ENCODE data around the gene RTEL1.
"Not testable (repeated sequence)": the region's sequence is repeated elsewhere in the genome, so short reads cannot be mapped to it uniquely, and the experiment has no call there.

Gene RTEL1

GRCh38 chr20:63639093-63639975 is 18.8 kb upstream of the RTEL1 start:
- DNase-seq, result no peak
- Histone ChIP-seq H3K79me2 (ENCODE audit: control insufficient read depth, insufficient read depth, low read length, poor library complexity) (no peaks in the 10 kb centered on the region), H2AFZ (ENCODE audit: insufficient read depth, low read length, poor library complexity) (no peak overlapping the region), H2BK120ac (ENCODE audit: insufficient read depth, low read length, poor library complexity) (no peak overlapping the region), H3K4me2 (ENCODE audit: low read length) (no peak overlapping the region), H3K4ac (ENCODE audit: low read depth, low read length) (no peak overlapping the region), H3K4me1 (ENCODE audit: control insufficient read depth in 1 of 2, insufficient read depth in 2 of 2, low read length in 2 of 2) (peaks cover 5 to 16% of the 10 kb centered on the region in 2 experiments), H3K27me3 (ENCODE audit: insufficient read depth, low read length) (no peaks in the 10 kb centered on the region), H4K91ac (ENCODE audit: low read depth, low read length) (no peak overlapping the region), H3K14ac (ENCODE audit: low read length) (no peak overlapping the region), H3K18ac (ENCODE audit: low read length) (no peak overlapping the region), H2AK5ac (ENCODE audit: low read length) (no peak overlapping the region), H4K12ac (ENCODE audit: low read depth, low read length) (no peak overlapping the region), H3K4me3 (ENCODE audit: low read depth, low read length) (no peak overlapping the region), H3K79me1 (ENCODE audit: low read length) (peaks cover 4% of the 10 kb centered on the region), H3K9ac (ENCODE audit: low read length) (no peak overlapping the region), H3K23ac (ENCODE audit: low read length) (no peak overlapping the region), H4K8ac (ENCODE audit: low read depth, low read length) (no peak overlapping the region), H3K9me3 (ENCODE audit: insufficient read depth, low read depth, low read length) (peaks cover 2% of the 10 kb centered on the region), H3K27ac (ENCODE audit: low read depth, low read length) (no peak overlapping the region), H2BK5ac (ENCODE audit: low read depth, low read length, poor library complexity) (no peak overlapping the region), H2BK12ac (ENCODE audit: low read length) (no peak overlapping the region), H3K36me3 (ENCODE audit: control insufficient read depth in 1 of 2, insufficient read depth in 2 of 2, low read length in 2 of 2) (no peaks in the 10 kb centered on the region)
- WGBS (ENCODE audit: extremely low coverage, insufficient coverage, insufficient read length), result no CpG with 5 or more reads among the region's 15 CpGs

GRCh38 chr20:63640086-63640485 is 18.0 kb upstream of the RTEL1 start:
- H3K27me3 ChIP-seq (ENCODE audit: insufficient read depth, low read length), result no peaks in the 10 kb centered on the region
- H4K8ac ChIP-seq (ENCODE audit: low read depth, low read length), result no peak overlapping the region
- no peak overlapping the region for H3K27ac ChIP-seq (ENCODE audit: low read depth, low read length)
- no peak overlapping the region for H3K4me3 ChIP-seq (ENCODE audit: low read depth, low read length)
- H2BK5ac ChIP-seq (ENCODE audit: low read depth, low read length, poor library complexity), result no peak overlapping the region
- no peak overlapping the region for H4K12ac ChIP-seq (ENCODE audit: low read depth, low read length)
- H2AK5ac ChIP-seq (ENCODE audit: low read length), result no peak overlapping the region
- H3K4ac ChIP-seq (ENCODE audit: low read depth, low read length), result no peak overlapping the region
- no CpG with 5 or more reads among the region's 8 CpGs for WGBS (ENCODE audit: extremely low coverage, insufficient coverage, insufficient read length)
- H2BK120ac ChIP-seq (ENCODE audit: insufficient read depth, low read length, poor library complexity), result no peak overlapping the region
- H3K23ac ChIP-seq (ENCODE audit: low read length), result no peak overlapping the region
- peaks cover 2% of the 10 kb centered on the region for H3K9me3 ChIP-seq (ENCODE audit: insufficient read depth, low read depth, low read length)
- H2AFZ ChIP-seq (ENCODE audit: insufficient read depth, low read length, poor library complexity), result peak overlapping the region; percentile 40
- no peaks in the 10 kb centered on the region for H3K79me2 ChIP-seq (ENCODE audit: control insufficient read depth, insufficient read depth, low read length, poor library complexity)
- no peak overlapping the region for H3K18ac ChIP-seq (ENCODE audit: low read length)
- H3K4me2 ChIP-seq (ENCODE audit: low read length), result no peak overlapping the region
- H3K36me3 ChIP-seq (ENCODE audit: control insufficient read depth in 1 of 2, insufficient read depth in 2 of 2, low read length in 2 of 2), result no peaks in the 10 kb centered on the region
- H3K4me1 ChIP-seq (ENCODE audit: control insufficient read depth in 1 of 2, insufficient read depth in 2 of 2, low read length in 2 of 2), result peaks cover 5 to 16% of the 10 kb centered on the region in 2 experiments
- H3K79me1 ChIP-seq (ENCODE audit: low read length), result peaks cover 4% of the 10 kb centered on the region
- H4K91ac ChIP-seq (ENCODE audit: low read depth, low read length), result no peak overlapping the region
- DNase-seq, result no peak
- H3K9ac ChIP-seq (ENCODE audit: low read length), result no peak overlapping the region
- no peak overlapping the region for H3K14ac ChIP-seq (ENCODE audit: low read length)
- no peak overlapping the region for H2BK12ac ChIP-seq (ENCODE audit: low read length)

GRCh38 chr20:63640686-63641085 is 17.4 kb upstream of the RTEL1 start:
- not testable (repeated sequence) for H3K23ac ChIP-seq (ENCODE audit: low read length); H3K79me1 ChIP-seq (ENCODE audit: low read length); H3K27ac ChIP-seq (ENCODE audit: low read depth, low read length); H3K27me3 ChIP-seq (ENCODE audit: insufficient read depth, low read length); H3K79me2 ChIP-seq (ENCODE audit: control insufficient read depth, insufficient read depth, low read length, poor library complexity); H3K18ac ChIP-seq (ENCODE audit: low read length); H4K8ac ChIP-seq (ENCODE audit: low read depth, low read length); H2AFZ ChIP-seq (ENCODE audit: insufficient read depth, low read length, poor library complexity); DNase-seq; H4K91ac ChIP-seq (ENCODE audit: low read depth, low read length); H3K9me3 ChIP-seq (ENCODE audit: insufficient read depth, low read depth, low read length); H2BK5ac ChIP-seq (ENCODE audit: low read depth, low read length, poor library complexity); H3K4me3 ChIP-seq (ENCODE audit: low read depth, low read length); H2AK5ac ChIP-seq (ENCODE audit: low read length); H3K4me2 ChIP-seq (ENCODE audit: low read length); H3K36me3 ChIP-seq (ENCODE audit: control insufficient read depth in 1 of 2, insufficient read depth in 2 of 2, low read length in 2 of 2); H2BK120ac ChIP-seq (ENCODE audit: insufficient read depth, low read length, poor library complexity); H3K9ac ChIP-seq (ENCODE audit: low read length); H3K4ac ChIP-seq (ENCODE audit: low read depth, low read length); H3K14ac ChIP-seq (ENCODE audit: low read length); H4K12ac ChIP-seq (ENCODE audit: low read depth, low read length); H2BK12ac ChIP-seq (ENCODE audit: low read length)
- peaks cover 5 to 16% of the 10 kb centered on the region in 2 experiments for H3K4me1 ChIP-seq (ENCODE audit: control insufficient read depth in 1 of 2, insufficient read depth in 2 of 2, low read length in 2 of 2)
- WGBS (ENCODE audit: extremely low coverage, insufficient coverage, insufficient read length), result no CpG with 5 or more reads among the region's 17 CpGs

- H3K4ac ChIP-seq (ENCODE audit: low read depth, low read length), result no peak overlapping the region
- no peak overlapping the region for H3K14ac ChIP-seq (ENCODE audit: low read length)
- no peaks in the 10 kb centered on the region for H3K36me3 ChIP-seq (ENCODE audit: control insufficient read depth in 1 of 2, insufficient read depth in 2 of 2, low read length in 2 of 2)
- H3K4me3 ChIP-seq (ENCODE audit: low read depth, low read length), result no peak overlapping the region
- H2BK12ac ChIP-seq (ENCODE audit: low read length), result no peak overlapping the region
- H3K9ac ChIP-seq (ENCODE audit: low read length), result no peak overlapping the region
- H3K79me2 ChIP-seq (ENCODE audit: control insufficient read depth, insufficient read depth, low read length, poor library complexity), result no peaks in the 10 kb centered on the region
- peak overlapping the region; percentile 34 for H4K91ac ChIP-seq (ENCODE audit: low read depth, low read length)
- no CpG with 5 or more reads among the region's 47 CpGs for WGBS (ENCODE audit: extremely low coverage, insufficient coverage, insufficient read length)
- no peak overlapping the region for H2BK5ac ChIP-seq (ENCODE audit: low read depth, low read length, poor library complexity)
- H3K23ac ChIP-seq (ENCODE audit: low read length), result no peak overlapping the region
- peaks cover 4% of the 10 kb centered on the region for H3K79me1 ChIP-seq (ENCODE audit: low read length)
- no peak overlapping the region for H3K27ac ChIP-seq (ENCODE audit: low read depth, low read length)
- peaks cover 5 to 16% of the 10 kb centered on the region in 2 experiments for H3K4me1 ChIP-seq (ENCODE audit: control insufficient read depth in 1 of 2, insufficient read depth in 2 of 2, low read length in 2 of 2)
- no peak overlapping the region for H3K18ac ChIP-seq (ENCODE audit: low read length)
- H4K12ac ChIP-seq (ENCODE audit: low read depth, low read length), result peak overlapping the region; percentile 59
- no peak for DNase-seq
- no peak overlapping the region for H2AK5ac ChIP-seq (ENCODE audit: low read length)
- H4K8ac ChIP-seq (ENCODE audit: low read depth, low read length), result peak overlapping the region; percentile 55
- no peaks in the 10 kb centered on the region for H3K27me3 ChIP-seq (ENCODE audit: insufficient read depth, low read length)
- H3K9me3 ChIP-seq (ENCODE audit: insufficient read depth, low read depth, low read length), result peaks cover 2% of the 10 kb centered on the region
- peak overlapping the region; percentile 59 for H3K4me2 ChIP-seq (ENCODE audit: low read length)
- no peak overlapping the region for H2AFZ ChIP-seq (ENCODE audit: insufficient read depth, low read length, poor library complexity)
- no peak overlapping the region for H2BK120ac ChIP-seq (ENCODE audit: insufficient read depth, low read length, poor library complexity)
These were observed 16.8 kb upstream of the RTEL1 start for GRCh38 chr20:63641146-63641791.

Measured in trophoblast cell (in vitro differentiated cells and primary cell).